Gastroesophageal sphincter (tissue), 4 donors: Measurements from ENCODE around the gene MEGF6. TPM values are rescaled to one million over a fixed set of nuclear protein-coding genes. Genes with fewer than 3 reads are reported as not detected.
A peak's percentile ranks its signal among the peaks of the same experiment; 100 is the strongest.

Source experiments
- ATAC-seq: fragments of 150-250 bp; one replicate; pipeline ENCODE4 v1.9.1; 2016; ENCODE audit warnings: mild to moderate bottlenecking, moderate library complexity
- H3K27ac ChIP-seq, 4 donors: fragments of 200-600 bp; sonication (generic) in 3 of 4; 1 replicate in 3 of 4; 2 replicates in 1 of 4; pipeline ENCODE4 v1.5.1; 2016 to 2019
- H3K27me3 ChIP-seq: fragments of 200-600 bp; sonication (generic); one replicate; pipeline ENCODE4 v1.5.1; 2019
- H3K36me3 ChIP-seq, 2 donors: fragments of 200-600 bp; sonication (generic); one replicate each; pipeline ENCODE4 v1.5.1; 2019; ENCODE audit warnings: control low read depth in 1 of 2
- H3K4me1 ChIP-seq, 3 donors: fragments of 200-600 bp; sonication (generic); 1 replicate in 2 of 3; 2 replicates in 1 of 3; pipeline ENCODE4 v1.5.1; 2016 to 2019; ENCODE audit warnings: control low read depth in 2 of 3
- H3K4me3 ChIP-seq, 2 donors: fragments of 200-600 bp; sonication (generic); one replicate each; pipeline ENCODE4 v1.5.1; 2019; ENCODE audit warnings: mild to moderate bottlenecking in 1 of 2, moderate library complexity in 1 of 2
- H3K9me3 ChIP-seq, 3 donors: fragments of 200-600 bp; sonication (generic); one replicate each; pipeline ENCODE4 v1.5.1; 2017 to 2019; ENCODE audit warnings: control low read depth in 2 of 3
- EP300 ChIP-seq: sonication (generic); formaldehyde crosslinking; IDR thresholded peaks from one replicate; pipeline ENCODE4 v1.6.1; 2017; ENCODE audit warnings: antibody characterized with exemption, mild to moderate bottlenecking
- POLR2A ChIP-seq, 2 donors: fragments of 450-650 bp; IDR thresholded peaks; one replicate each; pipeline ENCODE4 v1.6.1; 2017; ENCODE audit warnings: antibody characterized with exemption in 2 of 2, mild to moderate bottlenecking in 2 of 2, moderate library complexity in 1 of 2
- POLR2AphosphoS5 ChIP-seq: sonication (generic); formaldehyde crosslinking; IDR thresholded peaks from one replicate; pipeline ENCODE4 v1.6.1; 2017; ENCODE audit warnings: antibody characterized with exemption
- WGBS, 2 donors: methylation state at CpG; one replicate each; pipeline ENCODE4 v1.1.5; 2018; ENCODE audit warnings: low coverage in 1 of 2; 5-methylcytosine and 5-hydroxymethylcytosine counted together
- total RNA-seq, 4 donors: library from RNA; depleted of rRNA; stranded (reverse); fragments of >200 nt; gene quantifications; one replicate each; pipeline ENCODE4 v1.1.0, GENCODE V29; 2016
- TF ChIP-seq, protein P1 (sequence below), 4 experiments: fragments of 200-600 bp in 2 of 4; fragments of 450-650 bp in 2 of 4; sonication (generic) in 1 of 4; IDR thresholded peaks; one replicate each; pipeline ENCODE4 v1.5.1; 2017 to 2019; ENCODE audit warnings: antibody characterized with exemption in 4 of 4, mild to moderate bottlenecking in 2 of 4, moderate library complexity in 2 of 4

Gene MEGF6
- total RNA-seq, 4 donors from 2014 or later: 4.7 to 15.5 (median 10.8) TPM

DNA sequence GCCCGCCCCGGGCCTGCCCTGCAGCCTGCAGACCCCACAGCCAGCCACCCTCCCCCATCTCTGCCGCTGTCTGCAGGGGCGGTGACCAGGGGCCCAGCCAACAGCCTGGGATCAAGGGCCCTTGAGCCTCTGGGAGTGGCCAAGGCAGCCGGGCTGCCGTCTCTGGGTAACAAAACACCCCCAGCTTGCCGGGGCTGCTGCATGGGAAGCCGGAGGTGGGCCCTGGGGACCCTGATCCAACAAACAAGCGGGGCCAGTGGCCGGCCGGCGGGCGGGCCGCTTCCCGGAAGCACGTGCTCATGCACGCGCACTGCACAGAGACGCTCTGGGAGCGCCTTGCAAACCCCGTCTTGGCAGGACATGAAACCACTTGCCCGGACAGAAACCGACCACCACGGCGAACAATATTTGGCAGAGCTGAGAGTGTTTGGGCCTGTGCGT is 13.2 kb downstream of the MEGF6 start:
- WGBS, 2 donors: 29% methylated on average over 6 of the region's 26 CpGs; no CpG with 5 or more reads in 1 of the 2 donors
- no peak for ATAC-seq

DNA sequence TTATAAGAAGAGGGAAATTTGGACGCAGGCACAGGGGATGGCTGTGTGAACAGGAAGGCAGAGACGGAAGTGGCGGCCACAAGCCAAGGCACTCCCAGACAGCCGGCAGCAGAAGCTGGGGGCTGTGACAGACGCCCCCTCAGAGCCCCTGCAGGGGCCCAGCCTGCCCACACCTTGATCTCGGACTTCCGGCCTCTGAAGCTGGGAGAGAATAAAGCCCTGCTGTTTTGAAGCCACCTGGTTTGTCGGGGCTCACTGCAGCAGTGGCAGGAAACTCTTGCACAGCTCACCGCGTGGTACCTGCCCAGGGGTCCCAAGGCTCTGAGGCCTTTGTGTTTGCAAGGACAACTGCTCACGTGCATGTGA is 13.7 kb downstream of the MEGF6 start:
- 33% methylated on average over 6 of the region's 11 CpGs; no CpG with 5 or more reads in 1 of the 2 donors for WGBS, 2 donors
- peaks cover 0 to 20% (median 9%) of the 10 kb centered on the region in 3 donors for H3K4me1 ChIP-seq
- TF ChIP-seq POLR2AphosphoS5 (no peak), EP300 (no peak), POLR2A (IDR thresholded peaks at IDR 0.05) (no peak)
- TF ChIP-seq, protein P1, sequence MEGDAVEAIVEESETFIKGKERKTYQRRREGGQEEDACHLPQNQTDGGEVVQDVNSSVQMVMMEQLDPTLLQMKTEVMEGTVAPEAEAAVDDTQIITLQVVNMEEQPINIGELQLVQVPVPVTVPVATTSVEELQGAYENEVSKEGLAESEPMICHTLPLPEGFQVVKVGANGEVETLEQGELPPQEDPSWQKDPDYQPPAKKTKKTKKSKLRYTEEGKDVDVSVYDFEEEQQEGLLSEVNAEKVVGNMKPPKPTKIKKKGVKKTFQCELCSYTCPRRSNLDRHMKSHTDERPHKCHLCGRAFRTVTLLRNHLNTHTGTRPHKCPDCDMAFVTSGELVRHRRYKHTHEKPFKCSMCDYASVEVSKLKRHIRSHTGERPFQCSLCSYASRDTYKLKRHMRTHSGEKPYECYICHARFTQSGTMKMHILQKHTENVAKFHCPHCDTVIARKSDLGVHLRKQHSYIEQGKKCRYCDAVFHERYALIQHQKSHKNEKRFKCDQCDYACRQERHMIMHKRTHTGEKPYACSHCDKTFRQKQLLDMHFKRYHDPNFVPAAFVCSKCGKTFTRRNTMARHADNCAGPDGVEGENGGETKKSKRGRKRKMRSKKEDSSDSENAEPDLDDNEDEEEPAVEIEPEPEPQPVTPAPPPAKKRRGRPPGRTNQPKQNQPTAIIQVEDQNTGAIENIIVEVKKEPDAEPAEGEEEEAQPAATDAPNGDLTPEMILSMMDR (IDR thresholded peaks at IDR 0.05): no peak
- ATAC-seq: no peak
- H3K9me3 ChIP-seq: no peaks in the 10 kb centered on the region
- H3K27ac ChIP-seq: no peak overlapping the region
- H3K27me3 ChIP-seq: peaks cover 21% of the 10 kb centered on the region
- H3K36me3 ChIP-seq: no peaks in the 10 kb centered on the region
- H3K4me3 ChIP-seq: no peak overlapping the region

More for the DNA sequence above, 13.2 kb downstream of the MEGF6 start:
- Histone ChIP-seq H3K4me3 (peak overlapping the region in 1 of 2 donors; percentile 16), H3K4me1 (peaks cover 0 to 20% (median 9%) of the 10 kb centered on the region in 3 donors), H3K27me3 (peaks cover 18% of the 10 kb centered on the region), H3K9me3 (no peaks in the 10 kb centered on the region), H3K27ac (no peak overlapping the region), H3K36me3 (no peaks in the 10 kb centered on the region)
- TF ChIP-seq, protein P1 (IDR thresholded peaks at IDR 0.05): no peak
- TF ChIP-seq EP300: no peak
- no peak for TF ChIP-seq POLR2AphosphoS5
- TF ChIP-seq POLR2A (IDR thresholded peaks at IDR 0.05): no peak

DNA sequence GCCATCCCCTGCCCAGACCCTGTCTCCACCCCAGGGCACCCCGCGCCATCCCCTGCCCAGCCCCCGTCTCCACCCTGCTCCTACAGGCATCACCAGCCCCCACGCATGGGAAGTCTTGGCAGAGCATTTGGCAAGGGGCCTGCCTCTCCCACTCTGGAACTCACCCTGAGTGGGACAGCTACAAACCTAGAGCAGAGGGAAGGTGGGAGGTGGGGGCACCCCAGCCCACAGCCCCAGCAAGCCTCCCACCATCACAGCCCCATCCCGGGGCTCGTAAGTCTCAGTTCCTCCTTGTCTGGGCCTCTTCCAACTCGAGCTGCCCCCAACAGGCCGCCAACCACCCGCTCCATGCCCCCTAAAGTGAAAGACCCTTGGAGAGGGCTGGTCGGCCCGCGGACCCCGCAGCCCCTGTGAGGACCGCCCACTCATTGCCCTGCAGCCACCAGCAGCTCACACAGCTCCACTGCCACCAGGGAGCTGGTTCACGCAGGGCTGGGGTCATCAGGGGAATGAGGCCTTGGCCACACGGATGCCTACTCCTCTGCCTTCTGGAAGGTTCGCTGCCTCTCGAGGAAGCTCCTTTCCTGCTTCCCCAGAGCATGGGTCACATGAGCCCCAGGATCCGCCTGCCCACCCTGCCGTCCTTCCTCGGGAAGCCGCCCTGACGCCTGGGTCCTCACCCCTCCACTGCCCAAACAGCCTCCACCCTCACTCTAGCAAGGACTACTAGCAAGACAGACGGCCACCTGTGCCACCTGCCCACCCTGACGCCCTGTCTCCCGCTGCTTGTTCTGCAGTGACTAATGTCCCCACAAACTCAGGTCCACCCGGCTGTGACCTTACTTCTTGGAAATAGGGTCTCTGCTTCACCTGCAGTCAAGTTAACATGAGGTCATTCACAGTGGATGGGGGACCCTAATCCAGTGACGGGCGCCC is 14.4 kb downstream of the MEGF6 start:
- peaks cover 0 to 20% (median 9%) of the 10 kb centered on the region in 3 donors for H3K4me1 ChIP-seq
- H3K4me3 ChIP-seq: no peak overlapping the region
- 64% methylated on average over 13 of the region's 29 CpGs; no CpG with 5 or more reads in 1 of the 2 donors for WGBS, 2 donors
- TF ChIP-seq, protein P1 (IDR thresholded peaks at IDR 0.05): no peak
- no peak for TF ChIP-seq POLR2AphosphoS5
- no peak for TF ChIP-seq EP300
- TF ChIP-seq POLR2A (IDR thresholded peaks at IDR 0.05): no peak
- H3K27ac ChIP-seq: no peak overlapping the region
- H3K36me3 ChIP-seq: no peaks in the 10 kb centered on the region
- no peak for ATAC-seq
- H3K27me3 ChIP-seq: peaks cover 21% of the 10 kb centered on the region
- no peaks in the 10 kb centered on the region for H3K9me3 ChIP-seq

DNA sequence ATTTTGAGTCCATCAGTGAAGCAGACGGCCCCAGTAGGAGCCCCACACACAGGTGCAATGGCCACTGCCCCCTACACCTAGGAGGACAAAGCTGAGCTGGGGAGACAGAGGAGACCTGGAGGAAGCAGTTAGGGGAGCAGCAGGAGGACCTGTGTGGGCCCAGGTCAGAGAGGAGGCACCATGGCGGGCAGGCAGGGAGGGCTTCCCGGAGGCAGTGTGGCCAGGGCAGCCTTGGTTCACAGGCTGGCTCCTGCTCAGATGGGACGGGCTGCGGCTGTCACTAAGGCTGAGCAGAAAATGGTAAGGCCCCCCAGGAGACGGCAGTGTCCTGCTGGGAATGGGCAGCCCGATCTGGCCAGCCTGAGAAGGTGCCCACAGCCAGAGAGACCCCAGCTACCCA is 15.4 kb downstream of the MEGF6 start:
- WGBS, 2 donors: no CpG with 5 or more reads among the region's 7 CpGs
- no peak for ATAC-seq
- no peaks in the 10 kb centered on the region for H3K36me3 ChIP-seq
- H3K4me1 ChIP-seq: peaks cover 0 to 20% (median 9%) of the 10 kb centered on the region in 3 donors
- H3K27ac ChIP-seq: no peak overlapping the region
- H3K9me3 ChIP-seq: no peaks in the 10 kb centered on the region
- H3K4me3 ChIP-seq: no peak overlapping the region
- peaks cover 23% of the 10 kb centered on the region for H3K27me3 ChIP-seq
- no peak for TF ChIP-seq POLR2A (IDR thresholded peaks at IDR 0.05)
- TF ChIP-seq, protein P1 (IDR thresholded peaks at IDR 0.05): no peak
- TF ChIP-seq EP300: no peak
- TF ChIP-seq POLR2AphosphoS5: no peak
